SH-SY5Y (cell line): ENCODE measurements around the gene NEDD4L.

Experiments
- GATA2 ChIP-seq: IDR thresholded peaks from 2 replicates; pipeline ENCODE4 v1.6.1; 2011; ENCODE audit warnings: mild to moderate bottlenecking, low read depth, low read length
- GATA3 ChIP-seq: IDR thresholded peaks from 2 replicates; pipeline ENCODE4 v1.6.1; 2011; ENCODE audit warnings: low read depth, mild to moderate bottlenecking, low read length, moderate library complexity

DNA sequence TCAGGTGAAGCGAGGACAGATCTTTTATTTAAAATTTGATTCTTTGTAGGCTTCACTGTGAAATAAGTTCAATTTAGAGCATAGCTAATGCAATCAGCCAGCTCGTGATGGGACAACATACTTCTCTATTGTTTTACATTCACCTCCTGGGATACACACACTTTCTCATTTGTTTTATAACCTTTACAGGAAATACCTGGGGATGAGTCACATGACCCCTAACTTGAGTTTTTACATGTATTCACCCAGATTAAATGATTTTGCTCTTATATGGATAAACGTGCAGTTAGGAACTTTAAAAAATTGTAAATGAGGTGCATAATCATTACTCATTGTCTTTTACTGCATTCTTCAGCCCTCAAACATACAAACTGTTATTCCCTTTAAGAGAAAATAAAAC is 152.1 kb downstream of the NEDD4L start:
- TF ChIP-seq GATA2 (no peak), GATA3 (no peak)
